Measurements from ENCODE around the gene PRKG1.
"Not testable (repeated sequence)": the region's sequence is repeated elsewhere in the genome, so short reads cannot be mapped to it uniquely, and the experiment has no call there.

Gene PRKG1

DNA sequence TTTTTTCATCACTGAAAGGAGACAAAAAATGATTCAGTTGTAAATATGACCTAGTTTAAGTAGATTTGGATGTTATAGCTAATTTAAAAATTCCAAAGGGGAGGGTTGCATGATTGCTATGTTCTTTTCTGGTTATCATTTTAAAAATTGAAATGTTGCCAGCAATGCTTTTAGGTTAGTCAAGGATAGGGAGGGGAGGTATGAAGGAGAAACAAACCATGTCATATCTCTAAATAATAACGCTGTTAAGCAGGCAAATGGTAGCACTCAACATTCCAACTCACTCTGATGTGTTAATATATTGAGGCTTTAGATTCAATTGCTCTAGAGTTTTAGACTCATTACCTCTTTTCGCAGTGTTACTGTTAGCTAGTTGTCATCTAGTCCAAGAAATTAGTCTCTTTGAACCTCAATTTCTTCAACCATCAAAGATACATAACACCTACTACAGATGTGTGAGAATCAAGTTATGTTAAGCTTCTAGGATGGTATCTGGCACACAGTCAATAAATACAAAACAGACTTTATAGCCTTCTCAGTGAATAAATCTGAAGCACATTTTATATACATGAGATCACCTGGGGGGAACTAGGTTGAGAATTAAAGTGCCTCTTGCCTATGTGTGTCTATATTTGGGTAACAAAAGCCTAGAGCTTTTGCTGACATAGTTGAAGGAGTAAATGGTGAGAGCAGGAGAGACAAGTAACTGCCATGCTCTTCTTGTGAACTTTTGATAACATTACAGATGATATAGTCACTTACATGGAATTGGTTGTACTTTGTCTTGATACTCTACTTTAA is 500.2 kb downstream of the PRKG1 start:
- Mint-ChIP-seq H3K27ac (no peak overlapping the region), H3K4me3 (no peak overlapping the region), H3K36me3 (ENCODE audit: low read depth) (no peaks in the 10 kb centered on the region), H3K27me3 (ENCODE audit: low read depth) (no peaks in the 10 kb centered on the region), H3K4me1 (ENCODE audit: low read depth) (no peaks in the 10 kb centered on the region), H3K9me3 (no peaks in the 10 kb centered on the region)
- DNase-seq (ENCODE audit: low spot score), result no peak

DNA sequence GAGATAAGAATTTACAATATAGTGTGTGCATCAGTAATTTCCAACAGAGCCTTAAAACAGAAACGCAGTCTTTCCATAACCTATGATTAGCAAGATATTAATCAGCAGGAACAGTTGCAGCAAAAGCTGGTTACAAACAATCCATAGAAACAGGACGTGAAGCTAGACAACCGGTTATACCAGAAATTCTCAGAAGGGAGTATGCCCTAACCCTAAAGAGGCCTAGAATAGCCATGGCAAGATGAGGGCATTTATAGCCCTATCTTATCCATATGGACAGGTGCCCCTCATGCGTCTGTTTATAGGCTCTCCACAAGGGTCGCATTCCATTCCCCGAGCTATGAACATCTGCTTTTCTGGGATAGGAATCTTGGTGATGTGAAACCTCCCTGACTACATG is 506.9 kb downstream of the PRKG1 start:
- not testable (repeated sequence) for DNase-seq (ENCODE audit: low spot score); H3K4me1 Mint-ChIP-seq (ENCODE audit: low read depth); H3K9me3 Mint-ChIP-seq; H3K4me3 Mint-ChIP-seq; H3K36me3 Mint-ChIP-seq (ENCODE audit: low read depth); H3K27me3 Mint-ChIP-seq (ENCODE audit: low read depth); H3K27ac Mint-ChIP-seq

DNA sequence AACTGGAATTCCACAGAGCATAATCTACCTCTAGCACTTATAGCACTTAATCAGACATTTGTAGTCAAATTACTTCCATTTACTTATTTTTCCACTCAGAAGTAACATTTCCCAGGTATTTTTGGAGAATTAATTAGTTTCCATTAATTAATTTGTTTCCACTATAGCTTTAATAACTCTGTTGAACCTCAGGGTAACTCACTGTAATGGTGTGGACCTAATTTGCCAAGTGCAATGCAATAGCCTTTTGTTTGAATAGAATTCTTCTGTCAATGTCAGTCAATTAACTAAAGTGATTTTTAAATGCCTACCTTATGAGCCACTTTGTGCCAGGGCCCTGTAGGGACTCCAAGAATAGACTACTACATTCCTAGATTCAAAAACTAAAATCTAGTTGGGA is 509.7 kb downstream of the PRKG1 start:
- H3K4me1 Mint-ChIP-seq (ENCODE audit: low read depth), result no peaks in the 10 kb centered on the region
- no peak overlapping the region for H3K27ac Mint-ChIP-seq
- no peak for DNase-seq (ENCODE audit: low spot score)
- H3K27me3 Mint-ChIP-seq (ENCODE audit: low read depth), result no peaks in the 10 kb centered on the region
- H3K9me3 Mint-ChIP-seq, result no peaks in the 10 kb centered on the region
- no peak overlapping the region for H3K4me3 Mint-ChIP-seq
- no peaks in the 10 kb centered on the region for H3K36me3 Mint-ChIP-seq (ENCODE audit: low read depth)

DNA sequence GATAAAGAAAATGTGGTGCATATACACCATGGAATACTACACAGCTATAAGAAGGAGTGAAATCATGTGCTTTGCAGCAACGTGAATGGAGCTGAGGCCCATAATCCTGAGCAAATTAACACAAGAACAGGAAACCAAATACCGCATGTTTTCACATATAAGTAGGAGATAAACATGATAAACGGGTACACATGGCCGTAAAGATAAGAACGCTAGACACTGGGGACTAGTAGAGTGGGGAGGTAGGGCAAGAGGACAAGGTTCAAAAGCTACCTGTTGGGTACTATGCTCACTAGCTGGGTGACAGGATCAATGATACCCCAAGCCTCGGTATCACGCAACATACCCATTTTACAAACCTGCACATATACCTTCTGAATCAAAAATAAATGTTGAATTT is 511.5 kb downstream of the PRKG1 start:
- Mint-ChIP-seq H3K27me3 (ENCODE audit: low read depth) (no peaks in the 10 kb centered on the region), H3K9me3 (no peaks in the 10 kb centered on the region), H3K4me1 (ENCODE audit: low read depth) (no peaks in the 10 kb centered on the region), H3K4me3 (no peak overlapping the region), H3K27ac (no peak overlapping the region), H3K36me3 (ENCODE audit: low read depth) (no peaks in the 10 kb centered on the region)
- no peak for DNase-seq (ENCODE audit: low spot score)

DNA sequence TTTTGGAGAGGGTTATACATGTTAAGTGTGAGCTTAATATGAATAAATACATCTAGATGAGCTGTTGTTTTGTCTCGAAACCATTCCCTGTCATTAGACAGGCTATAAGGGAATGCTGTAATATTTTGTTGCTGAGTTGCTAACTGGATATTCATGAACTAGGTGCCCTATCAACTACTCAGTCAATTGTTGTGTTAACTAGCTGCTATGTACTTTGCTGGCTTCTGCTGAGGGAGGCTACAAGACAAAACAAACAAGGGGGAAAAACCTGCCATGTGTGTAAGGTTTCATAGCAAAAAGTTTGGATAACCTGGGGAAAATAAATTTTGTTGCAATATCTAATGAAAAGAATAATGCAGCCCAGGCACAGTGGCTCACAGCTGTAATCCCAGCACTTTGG is 514.7 kb downstream of the PRKG1 start:
- Mint-ChIP-seq H3K9me3 (no peaks in the 10 kb centered on the region), H3K4me3 (no peak overlapping the region), H3K27ac (no peak overlapping the region), H3K36me3 (ENCODE audit: low read depth) (no peaks in the 10 kb centered on the region), H3K27me3 (ENCODE audit: low read depth) (no peaks in the 10 kb centered on the region), H3K4me1 (ENCODE audit: low read depth) (no peaks in the 10 kb centered on the region)
- DNase-seq (ENCODE audit: low spot score), result no peak

DNA sequence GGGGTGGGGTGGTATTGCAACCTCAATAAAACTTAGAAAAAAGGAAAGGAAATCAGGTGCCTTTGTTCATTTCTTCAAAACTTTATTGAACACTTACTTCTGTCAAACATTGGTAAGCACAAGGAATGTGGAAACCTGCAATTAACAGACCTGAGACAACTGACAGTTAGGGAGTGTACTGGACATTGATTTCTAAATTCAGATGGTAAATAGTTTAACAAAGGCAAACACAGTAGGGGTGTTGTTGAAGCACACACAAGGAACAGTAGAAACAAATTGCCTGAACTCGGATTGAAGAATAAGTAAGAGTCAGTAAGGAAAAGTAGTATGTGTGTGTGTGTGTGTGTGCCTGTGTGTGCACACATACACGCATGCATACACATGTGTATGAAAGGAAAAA is 516.5 kb downstream of the PRKG1 start:
- Mint-ChIP-seq H3K27me3 (ENCODE audit: low read depth) (no peaks in the 10 kb centered on the region), H3K4me3 (no peak overlapping the region), H3K9me3 (no peaks in the 10 kb centered on the region), H3K27ac (no peak overlapping the region), H3K36me3 (ENCODE audit: low read depth) (no peaks in the 10 kb centered on the region), H3K4me1 (ENCODE audit: low read depth) (no peaks in the 10 kb centered on the region)
- no peak for DNase-seq (ENCODE audit: low spot score)

DNA sequence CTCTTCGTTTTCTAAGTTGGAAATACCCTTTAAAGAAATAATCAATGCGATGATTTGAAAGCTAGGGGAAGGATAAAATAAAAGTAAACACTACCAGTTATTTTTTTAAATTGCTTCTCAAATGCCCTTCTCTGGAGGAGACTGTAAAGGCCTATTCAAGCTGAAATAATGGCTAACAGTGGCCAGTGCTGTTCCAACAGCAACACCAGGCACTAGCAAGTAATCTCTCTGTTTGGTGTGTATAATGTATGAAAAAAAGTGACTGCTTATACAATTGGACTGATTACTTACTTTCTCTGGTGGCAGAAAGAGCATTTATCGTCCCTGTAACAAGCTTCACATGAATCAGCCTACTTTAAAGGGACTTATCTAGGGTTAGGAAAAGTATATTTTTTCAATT is 522.4 kb downstream of the PRKG1 start:
- Mint-ChIP-seq H3K9me3 (no peaks in the 10 kb centered on the region), H3K27me3 (ENCODE audit: low read depth) (no peaks in the 10 kb centered on the region), H3K4me1 (ENCODE audit: low read depth) (peaks cover 5% of the 10 kb centered on the region)

DNA sequence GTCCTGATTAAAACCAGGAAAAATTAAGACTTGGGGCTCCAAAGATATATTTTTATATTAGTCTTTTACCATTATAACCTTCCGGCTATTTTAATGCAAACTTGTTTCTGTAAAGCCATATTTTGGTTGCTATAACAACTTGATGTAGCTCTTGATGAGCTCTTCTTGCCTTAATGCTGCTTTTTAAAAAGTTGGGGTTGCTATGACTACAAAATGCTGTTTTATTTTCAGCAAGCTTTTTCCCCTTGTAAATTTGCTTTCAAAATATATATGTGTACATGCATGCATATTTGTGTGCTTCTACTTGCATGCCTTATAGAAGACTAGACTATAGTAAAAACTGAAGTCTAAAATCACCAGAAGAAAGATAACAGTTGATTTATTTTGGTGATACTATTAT is 525.4 kb downstream of the PRKG1 start:
- Mint-ChIP-seq H3K9me3 (no peaks in the 10 kb centered on the region), H3K27me3 (ENCODE audit: low read depth) (no peaks in the 10 kb centered on the region), H3K4me1 (ENCODE audit: low read depth) (peaks cover 5% of the 10 kb centered on the region), H3K36me3 (ENCODE audit: low read depth) (no peaks in the 10 kb centered on the region), H3K27ac (no peak overlapping the region), H3K4me3 (no peak overlapping the region)
- DNase-seq (ENCODE audit: low spot score), result no peak

More for the DNA sequence above, 522.4 kb downstream of the PRKG1 start:
- DNase-seq (ENCODE audit: low spot score), result no peak
- Mint-ChIP-seq H3K36me3 (ENCODE audit: low read depth) (no peaks in the 10 kb centered on the region), H3K4me3 (no peak overlapping the region), H3K27ac (no peak overlapping the region)

DNA sequence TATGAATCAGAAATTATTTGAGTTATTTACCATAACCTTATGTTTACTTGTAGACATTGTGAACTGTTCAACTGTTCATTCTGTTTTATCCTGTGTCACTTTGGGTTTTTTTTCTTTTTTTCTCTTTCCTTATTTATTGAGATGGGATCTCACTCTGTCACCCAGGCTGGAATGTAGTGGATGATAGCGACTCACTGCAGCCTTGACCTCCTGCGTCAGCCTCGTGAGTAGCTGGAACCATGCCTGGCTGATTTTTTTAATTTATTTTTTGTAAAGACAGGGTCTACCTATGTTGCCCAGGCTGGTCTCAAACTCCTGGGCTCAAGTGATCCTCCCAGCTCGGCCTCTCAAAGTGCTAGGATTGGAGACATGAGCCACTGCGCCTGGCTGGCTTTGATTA is 528.0 kb downstream of the PRKG1 start:
- Mint-ChIP-seq H3K4me3 (no peak overlapping the region), H3K36me3 (ENCODE audit: low read depth) (no peaks in the 10 kb centered on the region), H3K27me3 (ENCODE audit: low read depth) (no peaks in the 10 kb centered on the region), H3K9me3 (no peaks in the 10 kb centered on the region), H3K27ac (no peak overlapping the region), H3K4me1 (ENCODE audit: low read depth) (peaks cover 5% of the 10 kb centered on the region)
- no peak for DNase-seq (ENCODE audit: low spot score)

DNA sequence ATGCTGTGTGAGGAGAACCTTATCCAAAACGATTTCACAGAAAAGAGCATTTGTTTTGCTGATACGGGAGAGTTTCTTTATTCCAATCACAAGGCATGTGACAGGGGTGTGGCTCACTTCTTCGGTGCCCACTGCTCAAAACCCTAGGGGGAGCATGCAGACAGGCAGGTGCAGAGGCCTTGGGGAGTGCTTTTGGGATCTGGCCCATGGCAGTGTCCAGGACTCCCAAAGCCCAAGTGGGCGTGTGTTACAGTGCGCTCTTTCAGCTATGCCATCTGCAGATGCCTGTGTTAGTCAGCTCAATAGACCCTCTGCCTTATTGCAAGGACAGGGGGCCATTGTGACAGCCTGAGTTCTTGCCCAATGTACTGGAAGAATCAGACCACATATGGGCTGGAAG is 530.3 kb downstream of the PRKG1 start:
- Mint-ChIP-seq H3K36me3 (ENCODE audit: low read depth) (no peaks in the 10 kb centered on the region), H3K27ac (no peak overlapping the region), H3K4me3 (no peak overlapping the region), H3K9me3 (no peaks in the 10 kb centered on the region), H3K27me3 (ENCODE audit: low read depth) (no peaks in the 10 kb centered on the region), H3K4me1 (ENCODE audit: low read depth) (no peaks in the 10 kb centered on the region)
- DNase-seq (ENCODE audit: low spot score), result no peak

DNA sequence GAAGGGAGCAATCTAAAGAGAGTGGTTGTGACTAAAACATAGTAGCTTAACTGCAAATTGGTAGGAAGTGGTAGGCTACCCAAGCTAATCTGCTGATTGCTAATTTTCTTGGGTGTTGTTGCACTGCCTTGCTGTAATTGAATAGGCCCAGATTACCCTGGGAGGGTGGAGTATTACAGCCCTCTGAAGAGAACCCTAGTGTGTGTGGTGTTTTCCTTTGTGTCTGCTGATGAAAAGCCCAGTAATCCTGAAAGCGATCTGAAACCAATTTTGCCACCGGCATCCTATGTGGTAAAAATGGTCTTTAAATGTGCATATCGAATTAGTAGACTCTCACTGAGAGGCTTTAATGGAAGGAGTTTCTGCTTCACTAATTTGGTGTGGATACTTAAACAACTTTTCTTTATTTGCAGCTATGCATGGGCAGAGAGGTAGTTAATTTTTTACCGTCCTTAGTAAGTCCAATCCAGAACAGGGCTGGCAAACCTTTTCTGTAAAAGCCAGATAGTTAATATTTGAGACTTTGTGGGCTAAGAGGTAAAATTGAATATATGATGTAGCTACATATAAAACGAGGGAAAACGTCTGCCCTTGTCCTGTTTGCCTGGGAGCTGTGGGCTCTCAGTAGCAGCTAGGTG is 532.7 kb downstream of the PRKG1 start:
- Mint-ChIP-seq H3K36me3 (ENCODE audit: low read depth) (no peaks in the 10 kb centered on the region), H3K27me3 (ENCODE audit: low read depth) (no peaks in the 10 kb centered on the region), H3K27ac (no peak overlapping the region), H3K4me1 (ENCODE audit: low read depth) (no peaks in the 10 kb centered on the region), H3K9me3 (no peaks in the 10 kb centered on the region), H3K4me3 (no peak overlapping the region)
- DNase-seq (ENCODE audit: low spot score), result no peak

DNA sequence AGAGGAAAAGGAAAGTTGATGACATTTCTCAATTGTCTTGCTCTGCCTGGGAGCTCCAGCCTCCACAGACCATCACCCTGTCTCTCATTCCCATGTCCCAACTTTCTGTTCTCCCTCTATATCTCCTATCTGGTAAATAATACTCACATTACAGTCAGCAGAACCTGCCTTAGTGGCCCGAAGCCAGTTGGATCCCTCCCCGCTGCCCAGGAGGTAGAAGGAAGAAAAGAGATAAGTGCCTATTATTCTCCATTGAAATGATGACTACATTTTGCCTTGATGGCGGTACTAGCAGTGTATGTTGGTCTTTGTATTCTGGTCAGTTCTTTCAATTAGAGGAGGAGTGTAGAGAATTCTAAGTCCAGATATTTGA is 533.2 kb downstream of the PRKG1 start:
- no peak overlapping the region for H3K4me3 Mint-ChIP-seq
- no peaks in the 10 kb centered on the region for H3K4me1 Mint-ChIP-seq (ENCODE audit: low read depth)
- no peaks in the 10 kb centered on the region for H3K9me3 Mint-ChIP-seq
- H3K36me3 Mint-ChIP-seq (ENCODE audit: low read depth), result no peaks in the 10 kb centered on the region
- H3K27me3 Mint-ChIP-seq (ENCODE audit: low read depth), result no peaks in the 10 kb centered on the region
- H3K27ac Mint-ChIP-seq, result no peak overlapping the region
- no peak for DNase-seq (ENCODE audit: low spot score)

DNA sequence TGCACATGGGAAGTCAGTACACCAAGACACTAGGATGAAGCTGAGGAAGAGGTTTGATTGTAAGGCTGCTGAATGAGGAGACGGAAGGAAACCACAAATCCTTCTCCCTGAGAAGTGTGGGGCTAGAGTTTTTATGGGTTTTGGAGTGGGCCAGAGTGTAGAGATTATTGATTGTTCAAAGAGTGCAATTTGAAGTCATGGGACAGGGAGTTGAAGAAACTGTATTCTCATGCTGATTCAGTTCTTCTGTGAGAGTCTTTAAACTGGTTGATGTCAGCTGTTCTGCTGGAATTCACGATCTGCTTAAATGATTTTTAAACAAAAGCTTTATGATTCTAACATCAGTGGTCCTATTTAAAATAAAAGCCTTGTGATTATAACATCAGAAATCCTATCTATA is 533.9 kb downstream of the PRKG1 start:
- Mint-ChIP-seq H3K36me3 (ENCODE audit: low read depth) (no peaks in the 10 kb centered on the region), H3K9me3 (no peaks in the 10 kb centered on the region), H3K27me3 (ENCODE audit: low read depth) (no peaks in the 10 kb centered on the region), H3K4me1 (ENCODE audit: low read depth) (no peaks in the 10 kb centered on the region), H3K4me3 (no peak overlapping the region), H3K27ac (no peak overlapping the region)
- DNase-seq (ENCODE audit: low spot score), result no peak

DNA sequence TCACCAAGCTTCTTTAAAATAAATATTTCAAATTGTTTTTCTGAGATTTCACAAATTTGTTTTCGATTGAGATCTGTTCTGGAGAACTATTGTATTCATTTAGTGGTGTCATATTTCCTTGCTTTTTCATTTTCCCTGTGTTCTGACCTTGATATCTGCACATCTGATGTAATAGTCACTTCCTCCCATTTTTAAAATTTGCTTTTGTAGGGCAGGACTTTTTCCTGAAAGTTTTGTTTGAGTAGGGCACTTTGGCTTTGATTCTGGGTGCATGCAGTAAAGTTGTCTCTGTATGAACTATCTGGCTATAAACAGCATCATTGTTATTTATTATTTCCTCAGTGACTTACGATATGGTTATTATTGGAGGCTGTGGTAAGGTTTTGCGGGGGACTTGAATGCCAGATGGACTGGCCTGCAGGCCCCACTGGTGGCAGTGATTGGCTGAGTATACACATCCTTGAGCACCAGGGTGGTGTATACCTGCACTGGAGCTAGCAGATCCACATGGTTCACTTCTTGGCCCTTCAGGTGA is 541.5 kb downstream of the PRKG1 start:
- Mint-ChIP-seq H3K4me1 (ENCODE audit: low read depth) (peaks cover 3% of the 10 kb centered on the region), H3K9me3 (no peaks in the 10 kb centered on the region), H3K36me3 (ENCODE audit: low read depth) (no peaks in the 10 kb centered on the region), H3K4me3 (no peak overlapping the region), H3K27me3 (ENCODE audit: low read depth) (no peaks in the 10 kb centered on the region), H3K27ac (no peak overlapping the region)
- no peak for DNase-seq (ENCODE audit: low spot score)
